ENCODE data around the gene KHDC1L.
A peak's percentile ranks its signal among the peaks of the same experiment; 100 is the strongest.
"Not testable (repeated sequence)": the region's sequence is repeated elsewhere in the genome, so short reads cannot be mapped to it uniquely, and the experiment has no call there.

KHDC1L gene

GRCh38 chr6:73225396-73225795, at the start of gene KHDC1L:
KHDC1L (minus strand) TSS chr6:73225496; CDS start chr6:73225408, 88 bp downstream.
- DNase-seq: no peak

- DNase-seq: not testable (repeated sequence)
Measured at GRCh38 chr6:73269296-73269695, 44.0 kb upstream of the KHDC1L start.

GRCh38 chr6:73268896-73269295, 43.6 kb upstream of the KHDC1L start:
- not testable (repeated sequence) for DNase-seq

- DNase-seq: no peak
Measured at GRCh38 chr6:73264446-73264845, 39.1 kb upstream of the KHDC1L start.

- DNase-seq: no peak
Measured at GRCh38 chr6:73263570-73263909, 38.2 kb upstream of the KHDC1L start.

- DNase-seq: peak; percentile 30
Measured at GRCh38 chr6:73262671-73263569, 37.6 kb upstream of the KHDC1L start, which contains the start of gene KHDC1. KHDC1 (minus strand) TSS chr6:73263196; CDS start chr6:73242517, 20,679 bp downstream.

GRCh38 chr6:73258721-73259120, 33.4 kb upstream of the KHDC1L start:
- DNase-seq: no peak

- not testable (repeated sequence) for DNase-seq
Measured at GRCh38 chr6:73254323-73254722, 29.0 kb upstream of the KHDC1L start.

- no peak for DNase-seq
Measured at GRCh38 chr6:73252703-73253102, 27.4 kb upstream of the KHDC1L start.

- no peak for DNase-seq
Measured at GRCh38 chr6:73250016-73250415, 24.7 kb upstream of the KHDC1L start.

- no peak for DNase-seq
Measured at GRCh38 chr6:73248192-73248903, 23.1 kb upstream of the KHDC1L start.

- DNase-seq: no peak
Measured at GRCh38 chr6:73242001-73242400, 16.7 kb upstream of the KHDC1L start.

GRCh38 chr6:73240730-73241129, 15.4 kb upstream of the KHDC1L start:
- DNase-seq: no peak

- DNase-seq: no peak
Measured at GRCh38 chr6:73236144-73236750, 11.0 kb upstream of the KHDC1L start.

GRCh38 chr6:73234733-73235132, 9.4 kb upstream of the KHDC1L start:
- no peak for DNase-seq

GRCh38 chr6:73233971-73234370, 8.7 kb upstream of the KHDC1L start:
- not testable (repeated sequence) for DNase-seq

- DNase-seq: no peak
Measured at GRCh38 chr6:73233048-73233447, 7.8 kb upstream of the KHDC1L start.

GRCh38 chr6:73231986-73232391, 6.7 kb upstream of the KHDC1L start:
- DNase-seq: no peak

- no peak for DNase-seq
Measured at GRCh38 chr6:73227606-73228255, 2.4 kb upstream of the KHDC1L start.

GRCh38 chr6:73216859-73217258, 8.4 kb downstream of the KHDC1L start:
- no peak for DNase-seq

- no peak for DNase-seq
Measured at GRCh38 chr6:73209117-73209516, 16.2 kb downstream of the KHDC1L start.

- DNase-seq: no peak
Measured at GRCh38 chr6:73207221-73207837, 18.0 kb downstream of the KHDC1L start.

GRCh38 chr6:73204252-73204651, 21.0 kb downstream of the KHDC1L start:
- DNase-seq: no peak

All from activated T-cell treated with anti-CD3 and anti-CD28 coated beads for 4 hours (primary cell).